ENCODE data around the gene UBL7. TPM values are rescaled to one million over a fixed set of nuclear protein-coding genes. Genes with fewer than 3 reads are reported as not detected.

UBL7 gene
- total RNA-seq, 4 donors from 2014 or later = 47.9 to 60.0 (median 52.0) TPM

GRCh38 chr15:74432968-74433591, 27.9 kb downstream of the UBL7 start:
- no peak for TF ChIP-seq POLR2A (IDR thresholded peaks at IDR 0.05)
- TF ChIP-seq, protein P1, sequence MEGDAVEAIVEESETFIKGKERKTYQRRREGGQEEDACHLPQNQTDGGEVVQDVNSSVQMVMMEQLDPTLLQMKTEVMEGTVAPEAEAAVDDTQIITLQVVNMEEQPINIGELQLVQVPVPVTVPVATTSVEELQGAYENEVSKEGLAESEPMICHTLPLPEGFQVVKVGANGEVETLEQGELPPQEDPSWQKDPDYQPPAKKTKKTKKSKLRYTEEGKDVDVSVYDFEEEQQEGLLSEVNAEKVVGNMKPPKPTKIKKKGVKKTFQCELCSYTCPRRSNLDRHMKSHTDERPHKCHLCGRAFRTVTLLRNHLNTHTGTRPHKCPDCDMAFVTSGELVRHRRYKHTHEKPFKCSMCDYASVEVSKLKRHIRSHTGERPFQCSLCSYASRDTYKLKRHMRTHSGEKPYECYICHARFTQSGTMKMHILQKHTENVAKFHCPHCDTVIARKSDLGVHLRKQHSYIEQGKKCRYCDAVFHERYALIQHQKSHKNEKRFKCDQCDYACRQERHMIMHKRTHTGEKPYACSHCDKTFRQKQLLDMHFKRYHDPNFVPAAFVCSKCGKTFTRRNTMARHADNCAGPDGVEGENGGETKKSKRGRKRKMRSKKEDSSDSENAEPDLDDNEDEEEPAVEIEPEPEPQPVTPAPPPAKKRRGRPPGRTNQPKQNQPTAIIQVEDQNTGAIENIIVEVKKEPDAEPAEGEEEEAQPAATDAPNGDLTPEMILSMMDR (IDR thresholded peaks at IDR 0.05) = no peak
- no peak for TF ChIP-seq POLR2AphosphoS5 (IDR thresholded peaks at IDR 0.05)
- TF ChIP-seq EP300 (IDR thresholded peaks at IDR 0.05) = no peak
- no peak for ATAC-seq
- Histone ChIP-seq H3K27ac (peak overlapping the region in 3 of 4 donors; percentile 64 to 72 (median 71)), H3K27me3 (peaks cover 54% of the 10 kb centered on the region), H3K9me3 (no peaks in the 10 kb centered on the region), H3K36me3 (no peaks in the 10 kb centered on the region), H3K4me3 (peak overlapping the region; percentile 57 to 62), H3K4me1 (peaks cover 0 to 34% (median 15%) of the 10 kb centered on the region in 3 donors)
- WGBS, 2 donors (ENCODE audit: low coverage in 1 of 2) = no CpG with 5 or more reads among the region's 64 CpGs

DNA sequence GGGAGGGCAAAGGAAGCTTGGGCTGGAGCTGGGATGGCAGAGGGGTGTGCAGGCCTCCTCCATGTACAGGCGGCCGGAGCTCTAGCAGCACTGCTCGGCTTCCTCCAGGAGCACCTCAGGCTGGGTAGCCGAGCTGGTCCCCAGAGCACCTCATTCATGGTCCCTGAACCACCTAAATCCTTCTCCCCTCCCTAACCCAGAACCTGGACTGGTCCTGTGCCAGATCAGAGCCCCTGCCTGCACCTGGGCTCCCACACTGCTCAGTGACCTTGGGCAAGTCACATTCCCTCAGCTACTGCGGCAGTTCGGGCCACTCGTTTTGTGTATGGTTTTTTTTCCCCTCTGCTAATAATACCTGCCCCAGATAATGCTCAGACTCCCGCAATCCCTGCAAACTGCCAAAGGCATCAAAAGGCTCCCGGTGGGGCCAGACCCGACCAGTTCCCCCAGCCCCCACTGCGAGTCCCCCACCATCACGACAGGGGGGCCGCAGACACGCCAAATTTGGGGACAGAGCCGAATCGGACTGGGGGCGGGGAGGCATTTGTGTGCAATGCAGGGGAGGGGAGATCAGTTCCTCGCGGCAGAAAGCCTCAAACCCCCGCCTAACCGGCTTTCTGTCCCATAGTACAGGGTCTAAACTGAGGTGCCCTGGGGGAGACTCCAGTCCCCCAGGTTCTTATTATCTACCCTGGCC, 28.5 kb downstream of the UBL7 start:
- no peak for ATAC-seq
- Histone ChIP-seq H3K9me3 (no peaks in the 10 kb centered on the region), H3K4me3 (peak overlapping the region in 1 of 2 donors; percentile 62), H3K36me3 (no peaks in the 10 kb centered on the region), H3K27ac (peak overlapping the region in 1 of 4 donors; percentile 72), H3K27me3 (peaks cover 61% of the 10 kb centered on the region), H3K4me1 (peaks cover 0 to 37% (median 15%) of the 10 kb centered on the region in 3 donors)
- WGBS, 2 donors (ENCODE audit: low coverage in 1 of 2) = 32 to 88% methylated on average over 4 to 7 of the region's 21 CpGs
- TF ChIP-seq EP300 (IDR thresholded peaks at IDR 0.05) (no peak), POLR2AphosphoS5 (IDR thresholded peaks at IDR 0.05) (no peak), POLR2A (IDR thresholded peaks at IDR 0.05) (no peak)
- TF ChIP-seq, protein P1 (IDR thresholded peaks at IDR 0.05) = no peak

DNA sequence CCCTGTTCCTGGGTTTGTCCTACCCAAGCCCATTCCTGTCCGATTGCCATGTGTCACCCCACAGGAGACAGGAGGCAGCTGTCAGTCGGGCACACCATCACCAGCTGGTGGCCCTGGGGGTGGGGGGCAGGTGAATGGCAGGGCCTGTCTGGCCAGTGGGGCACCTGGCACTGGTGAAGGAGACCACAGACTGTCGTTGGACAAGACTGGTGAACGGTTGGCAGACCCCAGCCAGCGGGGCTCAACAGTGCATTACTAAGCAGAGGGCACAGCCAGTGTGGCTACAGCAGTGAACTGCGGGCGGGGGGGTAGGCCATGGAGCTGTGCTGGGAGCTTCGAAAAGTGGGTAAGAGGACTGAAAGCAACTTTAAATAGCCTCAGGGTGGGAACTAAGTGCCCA, 29.3 kb downstream of the UBL7 start:
- no peak overlapping the region for H3K27ac ChIP-seq
- TF ChIP-seq EP300 (IDR thresholded peaks at IDR 0.05) (no peak), POLR2AphosphoS5 (IDR thresholded peaks at IDR 0.05) (no peak), POLR2A (IDR thresholded peaks at IDR 0.05) (no peak)
- TF ChIP-seq, protein P1 (IDR thresholded peaks at IDR 0.05) = no peak
- peaks cover 62% of the 10 kb centered on the region for H3K27me3 ChIP-seq

DNA sequence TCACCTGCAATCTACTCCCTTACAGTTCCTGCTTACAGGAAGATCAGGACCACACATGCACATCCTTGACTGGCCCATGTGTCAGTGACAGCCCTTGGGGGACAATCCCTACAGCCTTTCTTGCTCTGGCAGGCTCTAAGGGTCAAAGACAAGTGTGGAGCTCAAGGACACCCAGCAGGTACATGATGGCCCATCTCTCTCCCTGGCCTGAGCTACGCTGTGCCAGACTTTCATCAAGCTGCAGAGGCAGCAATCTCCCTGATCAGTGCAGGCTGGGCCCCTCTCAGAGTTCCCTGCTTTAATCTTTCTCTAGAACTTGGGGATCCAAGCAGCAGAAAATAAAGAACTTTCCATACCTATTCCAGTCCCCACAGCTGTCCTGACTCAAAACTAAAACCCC, 29.8 kb downstream of the UBL7 start:
- Histone ChIP-seq H3K4me1 (peaks cover 0 to 37% (median 15%) of the 10 kb centered on the region in 3 donors), H3K9me3 (no peaks in the 10 kb centered on the region), H3K27ac (no peak overlapping the region), H3K27me3 (peaks cover 62% of the 10 kb centered on the region), H3K4me3 (no peak overlapping the region), H3K36me3 (no peaks in the 10 kb centered on the region)
- TF ChIP-seq, protein P1 (IDR thresholded peaks at IDR 0.05) = no peak
- TF ChIP-seq EP300 (IDR thresholded peaks at IDR 0.05) (no peak), POLR2A (IDR thresholded peaks at IDR 0.05) (no peak), POLR2AphosphoS5 (IDR thresholded peaks at IDR 0.05) (no peak)
- no peak for ATAC-seq
- no CpG with 5 or more reads among the region's 1 CpG for WGBS, 2 donors (ENCODE audit: low coverage in 1 of 2)

More for the DNA sequence above, 29.3 kb downstream of the UBL7 start:
- no peaks in the 10 kb centered on the region for H3K9me3 ChIP-seq
- ATAC-seq = no peak
- peaks cover 0 to 37% (median 15%) of the 10 kb centered on the region in 3 donors for H3K4me1 ChIP-seq
- 95% methylated on average over 3 of the region's 8 CpGs; no CpG with 5 or more reads in 1 of the 2 donors for WGBS, 2 donors (ENCODE audit: low coverage in 1 of 2)
- peak overlapping the region in 1 of 2 donors; percentile 62 for H3K4me3 ChIP-seq
- no peaks in the 10 kb centered on the region for H3K36me3 ChIP-seq

Data from gastroesophageal sphincter (tissue), 4 donors.